Liver (tissue), 9 donors: ENCODE data around the gene SMAP2. TPM values are rescaled to one million over a fixed set of nuclear protein-coding genes. Genes with fewer than 3 reads are reported as not detected.
A peak's percentile ranks its signal among the peaks of the same experiment; 100 is the strongest.
"Not testable (repeated sequence)": the region's sequence is repeated elsewhere in the genome, so short reads cannot be mapped to it uniquely, and the experiment has no call there.

Experiments used
- DNase-seq: peaks from one replicate; pipeline ENCODE4 v3.0.0-alpha.2; 2017; ENCODE audit warnings: low spot score
- H3K27ac ChIP-seq, 2 donors: one replicate each; pipeline ENCODE4 v1.7.0; 2013; ENCODE audit warnings: inconsistent platforms in 2 of 2, low read length in 2 of 2, control low read depth in 1 of 2, low read depth in 1 of 2, mild to moderate bottlenecking in 1 of 2
- H3K27me3 ChIP-seq, 4 donors: one replicate each; pipeline versions ENCODE4 v1.6.1 to v1.7.0; 2013; ENCODE audit warnings: low read length in 3 of 4, inconsistent platforms in 1 of 4, mild to moderate bottlenecking in 1 of 4, moderate library complexity in 1 of 4; ENCODE audit not compliant: control insufficient read depth in 4 of 4, insufficient read depth in 4 of 4
- H3K36me3 ChIP-seq, 4 donors: one replicate each; pipeline versions ENCODE4 v1.6.1 to v1.7.0; 2013; ENCODE audit warnings: low read length in 3 of 4, mild to moderate bottlenecking in 3 of 4, low read depth in 1 of 4, moderate library complexity in 1 of 4; ENCODE audit not compliant: control insufficient read depth in 4 of 4, insufficient read depth in 3 of 4
- H3K4me1 ChIP-seq, 4 donors: one replicate each; pipeline versions ENCODE4 v1.6.1 to v1.7.0; 2013; ENCODE audit warnings: low read length in 3 of 4, mild to moderate bottlenecking in 3 of 4, moderate library complexity in 1 of 4; ENCODE audit not compliant: control insufficient read depth in 4 of 4, insufficient read depth in 4 of 4
- H3K4me3 ChIP-seq, 3 donors: one replicate each; pipeline versions ENCODE4 v1.6.1 to v1.7.0; 2013; ENCODE audit warnings: low read length in 3 of 3, control low read depth in 1 of 3, low read depth in 1 of 3, mild to moderate bottlenecking in 1 of 3
- H3K9ac ChIP-seq, 2 donors: one replicate each; pipeline ENCODE4 v1.7.0; 2013; ENCODE audit warnings: low read length in 2 of 2, mild to moderate bottlenecking in 2 of 2, moderate library complexity in 2 of 2, control low read depth in 1 of 2, low read depth in 1 of 2
- H3K9me3 ChIP-seq, 4 donors: one replicate each; pipeline versions ENCODE4 v1.6.1 to v1.7.0; 2013; ENCODE audit warnings: low read length in 3 of 4; ENCODE audit not compliant: control insufficient read depth in 4 of 4
- EGR1 ChIP-seq, 2 donors: IDR thresholded peaks; 2 replicates each; pipeline ENCODE4 v1.6.1; 2016 to 2018; ENCODE audit warnings: antibody characterized with exemption in 2 of 2, low read depth in 2 of 2
- FOXA1 ChIP-seq: IDR thresholded peaks from 2 replicates; pipeline ENCODE4 v1.6.1; 2016; ENCODE audit warnings: antibody characterized with exemption
- FOXA2 ChIP-seq: IDR thresholded peaks from 2 replicates; pipeline ENCODE4 v1.6.1; 2016; ENCODE audit warnings: antibody characterized with exemption
- GABPA ChIP-seq, 2 donors: IDR thresholded peaks in 1 of 2; conservative IDR thresholded peaks in 1 of 2; 2 replicates each; pipeline ENCODE4 v1.6.1; 2016; ENCODE audit warnings: antibody characterized with exemption in 2 of 2, mild to moderate bottlenecking in 1 of 2, moderate library complexity in 1 of 2
- HNF4A ChIP-seq, 2 donors: conservative IDR thresholded peaks; 2 replicates each; pipeline ENCODE4 v1.6.1; 2016; ENCODE audit warnings: antibody characterized with exemption in 2 of 2, mild to moderate bottlenecking in 2 of 2
- RAD21 ChIP-seq, 2 donors: IDR thresholded peaks; 2 replicates each; pipeline ENCODE4 v1.6.1; 2016; ENCODE audit warnings: antibody characterized with exemption in 2 of 2, mild to moderate bottlenecking in 2 of 2
- RXRA ChIP-seq, 2 donors: IDR thresholded peaks; 2 replicates each; pipeline ENCODE4 v1.6.1; 2017 to 2018; ENCODE audit warnings: antibody characterized with exemption in 2 of 2, mild to moderate bottlenecking in 1 of 2
- SP1 ChIP-seq: IDR thresholded peaks from 2 replicates; pipeline ENCODE4 v1.6.1; 2018; ENCODE audit warnings: antibody characterized with exemption, mild to moderate bottlenecking
- TAF1 ChIP-seq: conservative IDR thresholded peaks from 2 replicates; pipeline ENCODE4 v1.6.1; 2016; ENCODE audit warnings: antibody characterized with exemption, mild to moderate bottlenecking
- YY1 ChIP-seq: IDR thresholded peaks from 2 replicates; pipeline ENCODE4 v1.6.1; 2016; ENCODE audit warnings: antibody characterized with exemption, mild to moderate bottlenecking
- WGBS: extraction: QIAGEN DNeasy Blood & Tissue Kit; methylation state at CpG from one replicate; pipeline ENCODE4 v1.1.7; 2013; 5-methylcytosine and 5-hydroxymethylcytosine counted together
- polyA plus RNA-seq, 2 donors: library from polyadenylated mRNA; stranded (reverse) in 1 of 2; unstranded in 1 of 2; fragments of 200-250 nt in 1 of 2; fragments of >200 nt in 1 of 2; fragmentation: Nextera tagmentation in 1 of 2; extraction: Ambion mirVana in 1 of 2; gene quantifications; one replicate each; pipeline versions ENCODE4 v1.2.1 to v1.2.3, GENCODE V29; 2013 to 2015
- total RNA-seq, 2 donors: library from RNA; depleted of rRNA; stranded (reverse); fragments of >200 nt; gene quantifications; one replicate each; pipeline ENCODE4 v1.2.3, GENCODE V29; 2014
- TF ChIP-seq, protein P1 (sequence below): IDR thresholded peaks from 2 replicates; pipeline ENCODE4 v1.6.1; 2016; ENCODE audit warnings: antibody characterized with exemption
- TF ChIP-seq, protein P2 (sequence below): IDR thresholded peaks from 2 replicates; pipeline ENCODE4 v1.6.1; 2016; ENCODE audit warnings: antibody characterized with exemption
- TF ChIP-seq, protein P3 (sequence below): IDR thresholded peaks from 2 replicates; pipeline ENCODE4 v1.6.1; 2016; ENCODE audit warnings: antibody characterized with exemption, mild to moderate bottlenecking
- donor health status: healthy.
- donor health status: healthy.
- donor health status: healthy.
- donor health status: healthy.
- donor health status: healthy.

Gene SMAP2
- total and polyA plus RNA-seq, 4 donors: 20.0 to 36.8 (median 29.8) TPM

DNA sequence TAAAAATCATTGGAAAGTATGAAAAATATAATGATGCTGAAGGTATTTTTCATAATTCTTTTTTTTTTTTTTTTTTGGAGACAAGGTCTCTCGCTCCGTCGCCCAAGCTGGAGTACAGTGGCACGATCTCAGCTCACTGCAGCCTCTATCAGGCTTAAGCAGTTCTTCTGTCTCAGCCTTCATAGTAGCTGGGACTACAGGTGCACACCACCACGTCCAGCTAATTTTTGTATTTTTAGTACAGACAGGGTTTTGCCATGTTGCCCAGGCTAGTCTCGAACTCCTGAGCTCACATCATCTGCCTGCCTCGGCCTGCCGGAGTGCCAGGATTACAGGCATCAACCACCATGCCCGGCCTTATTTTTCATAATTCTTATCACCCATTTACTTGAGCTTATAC lies 13.3 kb downstream of the SMAP2 start (continued):
- no peak for TF ChIP-seq EGR1 (IDR thresholded peaks at IDR 0.05; ENCODE audit: low read depth in 2 of 2)
- no peak for TF ChIP-seq RAD21 (IDR thresholded peaks at IDR 0.05)
- no peak for TF ChIP-seq FOXA1

DNA sequence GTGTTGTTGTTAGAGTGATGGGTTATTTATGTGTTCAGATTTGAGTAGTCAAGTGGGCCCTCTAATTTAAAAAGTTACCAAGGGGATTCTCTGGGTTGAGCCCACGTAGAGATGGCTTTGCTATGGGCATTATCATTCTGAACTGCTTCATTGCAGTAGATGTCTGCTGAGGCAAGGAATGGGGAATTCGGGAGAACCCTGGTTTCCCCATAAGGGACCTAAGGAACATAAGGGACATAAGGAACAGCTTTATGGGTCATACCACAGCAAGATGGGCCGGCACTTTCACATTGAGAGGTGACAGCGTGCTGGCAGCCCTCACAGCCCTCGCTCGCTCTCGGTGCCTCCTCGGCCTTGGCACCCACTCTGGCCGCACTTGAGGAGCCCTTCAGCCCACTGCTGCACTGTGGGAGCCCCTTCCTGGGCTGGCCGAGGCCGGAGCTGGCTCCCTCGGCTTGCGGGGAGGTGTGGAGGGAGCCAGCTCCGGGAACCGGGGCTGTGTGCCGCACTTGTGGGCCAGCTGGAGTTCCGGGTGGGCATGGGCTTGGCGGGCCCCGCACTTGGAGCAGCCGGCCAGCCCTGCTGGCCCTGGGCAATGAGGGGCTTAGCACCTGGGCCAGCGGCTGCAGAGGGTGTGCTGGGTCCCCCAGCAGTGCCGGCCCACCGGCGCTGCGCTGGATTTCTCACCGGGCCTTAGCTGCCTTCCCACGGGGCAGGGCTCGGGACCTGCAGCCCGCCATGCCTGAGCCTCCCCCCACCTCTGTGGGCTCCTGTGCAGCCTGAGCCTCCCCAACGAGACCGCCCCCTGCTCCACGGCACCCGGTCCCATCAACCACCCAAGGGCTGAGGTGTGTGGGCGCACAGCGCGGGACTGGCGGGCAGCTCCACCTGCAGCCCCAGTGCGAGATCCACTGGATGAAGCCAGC lies 14.1 kb downstream of the SMAP2 start:
- not testable (repeated sequence) for H3K9me3 ChIP-seq, H3K27me3 ChIP-seq, DNase-seq, H3K4me3 ChIP-seq, H3K36me3 ChIP-seq
- Histone ChIP-seq H3K4me1 (peaks cover 31 to 85% (median 78%) of the 10 kb centered on the region in 4 donors), H3K27ac (peak overlapping the region; percentile 59 to 71), H3K9ac (peak overlapping the region in 1 of 2 donors; percentile 65)
- 95% methylated on average over 38 of the region's 38 CpGs for WGBS

DNA sequence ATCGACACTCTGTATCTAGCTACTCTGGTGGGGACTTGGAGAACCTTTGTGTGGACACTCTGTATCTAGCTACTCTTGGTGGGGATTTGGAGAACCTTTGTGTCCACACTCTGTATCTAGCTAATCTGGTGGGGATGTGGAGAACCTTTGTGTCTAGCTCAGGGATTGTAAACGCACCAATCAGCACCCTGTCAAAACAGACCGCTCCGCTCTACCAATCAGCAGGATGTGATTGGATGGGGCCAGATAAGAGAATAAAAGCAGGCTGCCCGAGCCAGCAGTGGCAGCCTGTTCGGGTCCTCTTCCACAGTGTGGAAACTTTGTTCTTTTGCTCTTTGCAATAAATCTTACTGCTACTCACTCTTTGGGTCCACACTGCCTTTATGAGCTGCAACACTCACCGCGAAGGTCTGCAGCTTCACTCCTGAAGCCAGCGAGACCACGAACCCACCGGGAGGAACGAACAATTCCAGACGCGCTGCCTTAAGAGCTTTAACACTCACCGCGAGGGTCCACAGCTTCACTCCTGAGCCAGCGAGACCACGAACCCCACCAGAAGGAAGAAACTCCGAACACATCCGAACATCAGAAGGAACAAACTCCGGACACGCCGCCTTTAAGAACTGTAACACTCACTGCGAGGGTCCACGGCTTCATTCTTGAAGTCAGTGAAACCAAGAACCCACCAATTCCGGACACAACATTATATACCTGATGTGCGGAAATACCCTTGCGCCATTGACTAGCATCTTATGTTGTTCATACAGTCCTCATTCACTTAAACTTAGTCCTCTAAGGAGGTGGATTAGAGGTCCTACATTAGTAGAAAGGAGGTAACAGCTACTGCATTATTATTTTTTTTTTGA lies 15.2 kb downstream of the SMAP2 start:
- not testable (repeated sequence) for DNase-seq, H3K36me3 ChIP-seq, H3K4me3 ChIP-seq, H3K27me3 ChIP-seq, H3K9me3 ChIP-seq
- WGBS: 85% methylated on average over 28 of the region's 28 CpGs
- H3K9ac ChIP-seq: peak overlapping the region; percentile 33 to 95
- peak overlapping the region; percentile 86 to 95 for H3K27ac ChIP-seq
- peaks cover 32 to 79% (median 72%) of the 10 kb centered on the region in 4 donors for H3K4me1 ChIP-seq

DNA sequence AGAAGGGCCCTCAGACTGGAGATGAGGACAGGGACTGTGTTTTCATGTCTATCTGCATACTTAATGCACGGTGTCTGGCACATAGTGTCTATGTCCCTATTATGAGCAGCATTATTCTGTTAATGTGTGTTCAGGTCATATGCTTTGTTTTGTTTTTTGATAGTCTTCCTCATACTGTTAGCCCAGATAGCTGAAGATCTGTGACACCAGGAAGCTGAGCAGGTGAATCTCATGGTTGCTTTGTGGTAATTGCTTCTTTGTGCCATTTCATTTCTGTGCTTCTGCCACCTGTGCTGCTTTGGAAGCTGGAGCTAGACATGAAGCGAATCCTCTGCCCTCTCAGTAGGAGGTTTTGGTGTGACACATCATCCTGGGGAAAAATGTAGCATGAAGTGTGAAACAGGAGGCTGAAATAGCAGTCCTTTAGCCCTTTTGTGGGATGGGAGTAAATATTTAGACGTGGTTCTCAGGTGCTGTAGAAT lies 15.8 kb downstream of the SMAP2 start:
- peak overlapping the region; percentile 86 to 95 for H3K27ac ChIP-seq
- H3K27me3 ChIP-seq: no peaks in the 10 kb centered on the region
- WGBS: 47% methylated on average over 3 of the region's 3 CpGs
- H3K9ac ChIP-seq: peak overlapping the region; percentile 33 to 95
- DNase-seq: no peak
- H3K9me3 ChIP-seq: no peaks in the 10 kb centered on the region
- TF ChIP-seq, protein P1, sequence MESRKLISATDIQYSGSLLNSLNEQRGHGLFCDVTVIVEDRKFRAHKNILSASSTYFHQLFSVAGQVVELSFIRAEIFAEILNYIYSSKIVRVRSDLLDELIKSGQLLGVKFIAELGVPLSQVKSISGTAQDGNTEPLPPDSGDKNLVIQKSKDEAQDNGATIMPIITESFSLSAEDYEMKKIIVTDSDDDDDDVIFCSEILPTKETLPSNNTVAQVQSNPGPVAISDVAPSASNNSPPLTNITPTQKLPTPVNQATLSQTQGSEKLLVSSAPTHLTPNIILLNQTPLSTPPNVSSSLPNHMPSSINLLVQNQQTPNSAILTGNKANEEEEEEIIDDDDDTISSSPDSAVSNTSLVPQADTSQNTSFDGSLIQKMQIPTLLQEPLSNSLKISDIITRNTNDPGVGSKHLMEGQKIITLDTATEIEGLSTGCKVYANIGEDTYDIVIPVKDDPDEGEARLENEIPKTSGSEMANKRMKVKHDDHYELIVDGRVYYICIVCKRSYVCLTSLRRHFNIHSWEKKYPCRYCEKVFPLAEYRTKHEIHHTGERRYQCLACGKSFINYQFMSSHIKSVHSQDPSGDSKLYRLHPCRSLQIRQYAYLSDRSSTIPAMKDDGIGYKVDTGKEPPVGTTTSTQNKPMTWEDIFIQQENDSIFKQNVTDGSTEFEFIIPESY: no peak
- no peak for TF ChIP-seq YY1
- TF ChIP-seq, protein P2, sequence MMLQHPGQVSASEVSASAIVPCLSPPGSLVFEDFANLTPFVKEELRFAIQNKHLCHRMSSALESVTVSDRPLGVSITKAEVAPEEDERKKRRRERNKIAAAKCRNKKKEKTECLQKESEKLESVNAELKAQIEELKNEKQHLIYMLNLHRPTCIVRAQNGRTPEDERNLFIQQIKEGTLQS: no peak
- TF ChIP-seq, protein P3, sequence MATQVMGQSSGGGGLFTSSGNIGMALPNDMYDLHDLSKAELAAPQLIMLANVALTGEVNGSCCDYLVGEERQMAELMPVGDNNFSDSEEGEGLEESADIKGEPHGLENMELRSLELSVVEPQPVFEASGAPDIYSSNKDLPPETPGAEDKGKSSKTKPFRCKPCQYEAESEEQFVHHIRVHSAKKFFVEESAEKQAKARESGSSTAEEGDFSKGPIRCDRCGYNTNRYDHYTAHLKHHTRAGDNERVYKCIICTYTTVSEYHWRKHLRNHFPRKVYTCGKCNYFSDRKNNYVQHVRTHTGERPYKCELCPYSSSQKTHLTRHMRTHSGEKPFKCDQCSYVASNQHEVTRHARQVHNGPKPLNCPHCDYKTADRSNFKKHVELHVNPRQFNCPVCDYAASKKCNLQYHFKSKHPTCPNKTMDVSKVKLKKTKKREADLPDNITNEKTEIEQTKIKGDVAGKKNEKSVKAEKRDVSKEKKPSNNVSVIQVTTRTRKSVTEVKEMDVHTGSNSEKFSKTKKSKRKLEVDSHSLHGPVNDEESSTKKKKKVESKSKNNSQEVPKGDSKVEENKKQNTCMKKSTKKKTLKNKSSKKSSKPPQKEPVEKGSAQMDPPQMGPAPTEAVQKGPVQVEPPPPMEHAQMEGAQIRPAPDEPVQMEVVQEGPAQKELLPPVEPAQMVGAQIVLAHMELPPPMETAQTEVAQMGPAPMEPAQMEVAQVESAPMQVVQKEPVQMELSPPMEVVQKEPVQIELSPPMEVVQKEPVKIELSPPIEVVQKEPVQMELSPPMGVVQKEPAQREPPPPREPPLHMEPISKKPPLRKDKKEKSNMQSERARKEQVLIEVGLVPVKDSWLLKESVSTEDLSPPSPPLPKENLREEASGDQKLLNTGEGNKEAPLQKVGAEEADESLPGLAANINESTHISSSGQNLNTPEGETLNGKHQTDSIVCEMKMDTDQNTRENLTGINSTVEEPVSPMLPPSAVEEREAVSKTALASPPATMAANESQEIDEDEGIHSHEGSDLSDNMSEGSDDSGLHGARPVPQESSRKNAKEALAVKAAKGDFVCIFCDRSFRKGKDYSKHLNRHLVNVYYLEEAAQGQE: no peak
- no peak for TF ChIP-seq GABPA (IDR thresholded peaks at IDR 0.05 in 1 of 2, conservative IDR thresholded peaks at IDR 0.05 in 1 of 2)
- no peak for TF ChIP-seq FOXA1
- TF ChIP-seq SP1: no peak
- no peak for TF ChIP-seq HNF4A (conservative IDR thresholded peaks at IDR 0.05)
- TF ChIP-seq TAF1: no peak
- TF ChIP-seq FOXA2: no peak
- no peak for TF ChIP-seq EGR1 (IDR thresholded peaks at IDR 0.05; ENCODE audit: low read depth in 2 of 2)
- TF ChIP-seq RXRA (IDR thresholded peaks at IDR 0.05): no peak
- H3K36me3 ChIP-seq: no peaks in the 10 kb centered on the region
- peaks cover 30 to 72% (median 65%) of the 10 kb centered on the region in 4 donors for H3K4me1 ChIP-seq
- H3K4me3 ChIP-seq: peak overlapping the region in 1 of 3 donors; percentile 14
